Tibial artery (tissue), 4 donors: Measurements from ENCODE around the gene NOL9.

Experiments
- DNase-seq, 2 donors: peaks; one replicate each; pipeline ENCODE4 v3.0.0-alpha.2; 2019
- H3K27ac ChIP-seq, 2 donors: fragments of 200-600 bp; sonication (generic) in 1 of 2; 1 replicate in 1 of 2; 2 replicates in 1 of 2; pipeline ENCODE4 v1.5.1; 2018 to 2019; ENCODE audit warnings: mild to moderate bottlenecking in 1 of 2
- H3K27me3 ChIP-seq, 2 donors: fragments of 200-600 bp; sonication (generic) in 1 of 2; one replicate each; pipeline versions ENCODE4 v1.5.1 to v1.6.0; 2016 to 2019
- H3K36me3 ChIP-seq, 3 donors: fragments of 200-600 bp; sonication (generic) in 2 of 3; one replicate each; pipeline ENCODE4 v1.5.1; 2016 to 2019; ENCODE audit warnings: mild to moderate bottlenecking in 2 of 3
- H3K4me1 ChIP-seq, 4 donors: fragments of 200-600 bp; sonication (generic) in 2 of 4; 1 replicate in 3 of 4; 2 replicates in 1 of 4; pipeline ENCODE4 v1.5.1; 2016 to 2019
- H3K4me3 ChIP-seq, 2 donors: fragments of 200-600 bp; sonication (generic) in 1 of 2; 1 replicate in 1 of 2; 2 replicates in 1 of 2; pipeline ENCODE4 v1.5.1; 2018 to 2019; ENCODE audit warnings: mild to moderate bottlenecking in 2 of 2
- H3K9me3 ChIP-seq, 3 donors: fragments of 200-600 bp; sonication (generic) in 1 of 3; one replicate each; pipeline ENCODE4 v1.5.1; 2016 to 2019
- intact Hi-C: fragments of 100-400 bp; cut with DNase I; formaldehyde crosslinking; loops from one replicate; pipeline ENCODE4 v1.15.0; 2023; ENCODE audit warnings: low total_unique reads
- TF ChIP-seq, protein P1 (sequence below), 2 experiments: fragments of 200-600 bp in 1 of 2; fragments of 450-650 bp in 1 of 2; IDR thresholded peaks; one replicate each; pipeline ENCODE4 v1.5.1; 2017 to 2019; ENCODE audit warnings: antibody characterized with exemption in 2 of 2, mild to moderate bottlenecking in 1 of 2, moderate library complexity in 1 of 2

Gene NOL9

DNA sequence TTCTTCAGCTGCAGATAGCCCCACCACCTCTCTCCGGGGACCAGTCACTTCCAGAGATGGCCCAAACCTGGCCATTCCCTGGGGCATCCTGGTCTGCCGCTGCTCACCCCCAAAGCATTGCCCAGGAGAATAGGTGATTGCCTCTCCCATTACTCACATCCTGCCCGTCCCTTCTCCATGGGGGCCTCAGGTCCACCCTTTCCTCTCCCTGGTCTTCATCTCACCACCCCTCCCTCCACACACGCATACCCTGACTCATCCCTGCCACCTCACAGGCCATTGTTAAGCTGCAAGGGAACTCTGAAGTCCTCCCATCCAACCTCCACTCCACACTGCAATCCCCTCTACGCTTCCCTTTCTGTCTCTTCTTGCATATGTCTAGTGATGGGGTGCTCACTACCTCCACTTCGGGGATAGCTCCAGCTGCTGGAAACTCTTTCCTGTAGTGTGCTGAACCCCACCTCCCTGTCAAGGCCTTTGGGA lies 62.8 kb downstream of the NOL9 start, which contains the start of gene PLEKHG5:
Gene PLEKHG5, minus strand, starts transcription at position 188 of the 483 bp plus-strand sequence. CDS start 14,096 bp downstream, outside the sequence.
- TF ChIP-seq, protein P1, sequence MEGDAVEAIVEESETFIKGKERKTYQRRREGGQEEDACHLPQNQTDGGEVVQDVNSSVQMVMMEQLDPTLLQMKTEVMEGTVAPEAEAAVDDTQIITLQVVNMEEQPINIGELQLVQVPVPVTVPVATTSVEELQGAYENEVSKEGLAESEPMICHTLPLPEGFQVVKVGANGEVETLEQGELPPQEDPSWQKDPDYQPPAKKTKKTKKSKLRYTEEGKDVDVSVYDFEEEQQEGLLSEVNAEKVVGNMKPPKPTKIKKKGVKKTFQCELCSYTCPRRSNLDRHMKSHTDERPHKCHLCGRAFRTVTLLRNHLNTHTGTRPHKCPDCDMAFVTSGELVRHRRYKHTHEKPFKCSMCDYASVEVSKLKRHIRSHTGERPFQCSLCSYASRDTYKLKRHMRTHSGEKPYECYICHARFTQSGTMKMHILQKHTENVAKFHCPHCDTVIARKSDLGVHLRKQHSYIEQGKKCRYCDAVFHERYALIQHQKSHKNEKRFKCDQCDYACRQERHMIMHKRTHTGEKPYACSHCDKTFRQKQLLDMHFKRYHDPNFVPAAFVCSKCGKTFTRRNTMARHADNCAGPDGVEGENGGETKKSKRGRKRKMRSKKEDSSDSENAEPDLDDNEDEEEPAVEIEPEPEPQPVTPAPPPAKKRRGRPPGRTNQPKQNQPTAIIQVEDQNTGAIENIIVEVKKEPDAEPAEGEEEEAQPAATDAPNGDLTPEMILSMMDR (IDR thresholded peaks at IDR 0.05): no peak
- intact Hi-C loops: no loop called here

GRCh38 chr1:6491081-6491449 lies 63.2 kb downstream of the NOL9 start:
- peak overlapping the region in 1 of 2 donors; percentile 32 for H3K27ac ChIP-seq
- H3K4me3 ChIP-seq: peak overlapping the region; percentile 48 to 53
- TF ChIP-seq, protein P1 (IDR thresholded peaks at IDR 0.05): no peak
- H3K27me3 ChIP-seq: peaks cover 0 to 23% of the 10 kb centered on the region in 2 donors
- no peak for DNase-seq
- intact Hi-C loops: no loop called here
- no peaks in the 10 kb centered on the region for H3K36me3 ChIP-seq
- H3K9me3 ChIP-seq: no peaks in the 10 kb centered on the region
- peaks cover 3 to 36% (median 20%) of the 10 kb centered on the region in 4 donors for H3K4me1 ChIP-seq

More for the DNA sequence above, 62.8 kb downstream of the NOL9 start, which contains the start of gene PLEKHG5:
- H3K9me3 ChIP-seq: no peaks in the 10 kb centered on the region
- H3K4me1 ChIP-seq: peaks cover 0 to 37% (median 21%) of the 10 kb centered on the region in 4 donors
- H3K36me3 ChIP-seq: no peaks in the 10 kb centered on the region
- H3K27ac ChIP-seq: peak within 1 kb of the TSS in 1 of 2 donors; percentile 32
- DNase-seq: no peak
- H3K27me3 ChIP-seq: peaks cover 0 to 20% of the 10 kb centered on the region in 2 donors
- H3K4me3 ChIP-seq: peak within 1 kb of the TSS; percentile 48 to 53

GRCh38 chr1:6490181-6491080 lies 63.9 kb downstream of the NOL9 start:
- H3K9me3 ChIP-seq: no peaks in the 10 kb centered on the region
- peak overlapping the region in 1 of 2 donors; percentile 32 for H3K27ac ChIP-seq
- TF ChIP-seq, protein P1 (IDR thresholded peaks at IDR 0.05): no peak
- peaks cover 0 to 29% of the 10 kb centered on the region in 2 donors for H3K27me3 ChIP-seq
- H3K36me3 ChIP-seq: no peaks in the 10 kb centered on the region
- DNase-seq: no peak
- intact Hi-C loops: no loop called here
- peaks cover 5 to 40% (median 26%) of the 10 kb centered on the region in 4 donors for H3K4me1 ChIP-seq
- H3K4me3 ChIP-seq: peak overlapping the region; percentile 48 to 53

DNA sequence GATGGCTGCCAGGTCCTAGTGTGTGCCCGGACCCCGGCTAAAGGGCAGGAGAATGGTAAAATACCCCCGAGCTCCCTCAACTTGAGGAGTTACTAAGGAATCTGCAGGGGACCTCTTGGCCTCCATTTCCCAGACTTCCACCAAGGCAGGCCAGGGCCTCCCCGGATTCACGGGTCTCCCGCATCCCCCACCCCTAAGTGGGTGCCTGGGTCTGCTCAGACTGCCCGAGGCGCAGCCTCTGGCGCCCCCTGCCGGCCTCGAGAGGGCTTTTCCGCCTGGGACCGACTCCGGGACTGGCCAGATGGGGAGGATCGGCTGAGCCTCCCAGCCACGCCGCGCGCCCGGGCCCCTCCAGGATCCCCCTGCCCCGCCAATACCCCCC lies 64.5 kb downstream of the NOL9 start:
- peak; percentile 42 to 80 for DNase-seq
- Histone ChIP-seq H3K27me3 (peaks cover 0 to 36% of the 10 kb centered on the region in 2 donors), H3K27ac (no peak overlapping the region), H3K36me3 (no peaks in the 10 kb centered on the region), H3K9me3 (no peaks in the 10 kb centered on the region), H3K4me3 (peak overlapping the region; percentile 48 to 53), H3K4me1 (peaks cover 5 to 47% (median 31%) of the 10 kb centered on the region in 4 donors)
- TF ChIP-seq, protein P1 (IDR thresholded peaks at IDR 0.05): peak; percentile 65 to 90
- intact Hi-C loops: loop anchor here (5.0 to 10.0 kb wide), 2 partner anchors 65 to 158 kb away; partner anchors contain the start of genes NOL9 and TAS1R1

- TF ChIP-seq, protein P1 (IDR thresholded peaks at IDR 0.05): no peak
- H3K27ac ChIP-seq: no peak overlapping the region
- intact Hi-C loops: loop anchor here (5.0 to 10.0 kb wide), 2 partner anchors 65 to 158 kb away; partner anchors contain the start of genes NOL9 and TAS1R1
- no peaks in the 10 kb centered on the region for H3K36me3 ChIP-seq
- DNase-seq: no peak
- H3K9me3 ChIP-seq: no peaks in the 10 kb centered on the region
- H3K4me1 ChIP-seq: peaks cover 5 to 48% (median 32%) of the 10 kb centered on the region in 4 donors
- H3K27me3 ChIP-seq: peaks cover 0 to 40% of the 10 kb centered on the region in 2 donors
- H3K4me3 ChIP-seq: no peak overlapping the region
These were observed 64.9 kb downstream of the NOL9 start for GRCh38 chr1:6489383-6489765.
